Prostate gland (tissue), 2 donors: Measurements from ENCODE around the gene COL5A1.

ENCODE experiments used
- POLR2AphosphoS5 ChIP-seq: sonication (generic); formaldehyde crosslinking; IDR thresholded peaks from one replicate; pipeline ENCODE4 v1.6.1; 2017; ENCODE audit warnings: antibody characterized with exemption
- TF ChIP-seq, protein P1 (sequence below), 4 experiments: fragments of 200-600 bp in 2 of 4; fragments of 450-650 bp in 2 of 4; sonication (generic) in 2 of 4; IDR thresholded peaks; 1 replicate in 3 of 4; 2 replicates in 1 of 4; pipeline ENCODE4 v1.5.1; 2016 to 2019; ENCODE audit warnings: antibody characterized with exemption in 4 of 4, mild to moderate bottlenecking in 2 of 4, moderate library complexity in 2 of 4

DNA sequence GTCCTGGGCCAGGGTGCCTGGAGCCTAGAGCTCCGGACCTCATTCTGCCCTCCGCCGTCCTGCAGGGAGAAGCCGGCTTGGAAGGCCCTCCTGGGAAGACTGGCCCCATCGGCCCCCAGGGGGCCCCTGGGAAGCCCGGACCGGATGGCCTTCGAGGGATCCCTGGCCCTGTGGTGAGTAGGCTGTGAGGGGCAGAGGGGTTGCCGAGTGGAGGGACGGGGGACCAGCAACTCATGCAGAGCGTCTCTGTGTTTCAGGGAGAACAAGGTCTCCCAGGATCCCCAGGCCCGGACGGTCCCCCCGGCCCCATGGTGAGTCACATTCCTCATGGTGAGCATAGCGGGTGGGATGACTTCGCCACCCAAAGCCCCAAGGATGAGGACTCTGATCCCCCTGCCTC lies 177.0 kb downstream of the COL5A1 start:
- TF ChIP-seq, protein P1, sequence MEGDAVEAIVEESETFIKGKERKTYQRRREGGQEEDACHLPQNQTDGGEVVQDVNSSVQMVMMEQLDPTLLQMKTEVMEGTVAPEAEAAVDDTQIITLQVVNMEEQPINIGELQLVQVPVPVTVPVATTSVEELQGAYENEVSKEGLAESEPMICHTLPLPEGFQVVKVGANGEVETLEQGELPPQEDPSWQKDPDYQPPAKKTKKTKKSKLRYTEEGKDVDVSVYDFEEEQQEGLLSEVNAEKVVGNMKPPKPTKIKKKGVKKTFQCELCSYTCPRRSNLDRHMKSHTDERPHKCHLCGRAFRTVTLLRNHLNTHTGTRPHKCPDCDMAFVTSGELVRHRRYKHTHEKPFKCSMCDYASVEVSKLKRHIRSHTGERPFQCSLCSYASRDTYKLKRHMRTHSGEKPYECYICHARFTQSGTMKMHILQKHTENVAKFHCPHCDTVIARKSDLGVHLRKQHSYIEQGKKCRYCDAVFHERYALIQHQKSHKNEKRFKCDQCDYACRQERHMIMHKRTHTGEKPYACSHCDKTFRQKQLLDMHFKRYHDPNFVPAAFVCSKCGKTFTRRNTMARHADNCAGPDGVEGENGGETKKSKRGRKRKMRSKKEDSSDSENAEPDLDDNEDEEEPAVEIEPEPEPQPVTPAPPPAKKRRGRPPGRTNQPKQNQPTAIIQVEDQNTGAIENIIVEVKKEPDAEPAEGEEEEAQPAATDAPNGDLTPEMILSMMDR (IDR thresholded peaks at IDR 0.05) = no peak
- TF ChIP-seq POLR2AphosphoS5 = no peak
